Neural progenitor cell (in vitro differentiated cells): ENCODE measurements around the gene LDLRAD4.

Experiments
- CTCF ChIP-seq: fragments of 200-600 bp; sonication (generic); IDR thresholded peaks from 2 replicates; pipeline ENCODE4 v1.5.1; 2017; ENCODE audit warnings: antibody characterized with exemption, mild to moderate bottlenecking
- EZH2 ChIP-seq: fragments of 200-600 bp; sonication (generic); IDR thresholded peaks from 2 replicates; pipeline ENCODE4 v1.6.1; 2017; ENCODE audit warnings: antibody characterized with exemption, mild to moderate bottlenecking, moderate library complexity

GRCh38 chr18:13252686-13253410 is 34.3 kb downstream of the LDLRAD4 start:
- no peak for TF ChIP-seq CTCF
- no peak for TF ChIP-seq EZH2
